Keratinocyte (primary cell): ENCODE results near the gene CBL. TPM values are rescaled to one million over a fixed set of nuclear protein-coding genes. Genes with fewer than 3 reads are reported as not detected.

Experiments
- DNase-seq: peaks from one replicate; pipeline ENCODE4 v3.0.0-alpha.2; 2011; ENCODE audit warnings: low read depth, missing footprints, low spot score
- FAIRE-seq: peaks from 2 replicates; lab custom pipeline; 2011; peaks lifted over from hg19 to GRCh38; lab: Jason Lieb, UNC
- H2AFZ ChIP-seq: 2 replicates; pipeline ENCODE4 v1.6.0; 2012; ENCODE audit warnings: low read length, control low read depth, inconsistent platforms; ENCODE audit not compliant: control insufficient read depth
- H3K27ac ChIP-seq: 2 replicates; pipeline ENCODE4 v1.5.1; 2011; ENCODE audit warnings: low read length; ENCODE audit not compliant: control insufficient read depth, insufficient read depth
- H3K27me3 ChIP-seq: 3 replicates; pipeline ENCODE4 v1.6.0; 2011; ENCODE audit warnings: low read length; ENCODE audit not compliant: control insufficient read depth, insufficient read depth; ENCODE audit errors: extremely low read depth
- H3K36me3 ChIP-seq, 2 experiments: 2 replicates in 1 of 2; 3 replicates in 1 of 2; pipeline ENCODE4 v1.5.1; 2011; ENCODE audit warnings: low read length in 2 of 2, mild to moderate bottlenecking in 1 of 2; ENCODE audit not compliant: control insufficient read depth in 2 of 2, insufficient read depth in 2 of 2; ENCODE audit errors: extremely low read depth in 1 of 2
- H3K4me1 ChIP-seq: 3 replicates; pipeline ENCODE4 v1.5.1; 2011; ENCODE audit warnings: low read length; ENCODE audit not compliant: control insufficient read depth, insufficient read depth; ENCODE audit errors: extremely low read depth
- H3K4me2 ChIP-seq: 3 replicates; pipeline ENCODE4 v1.6.0; 2011; ENCODE audit warnings: low read depth, low read length; ENCODE audit not compliant: control insufficient read depth, insufficient read depth; ENCODE audit errors: extremely low read depth
- H3K4me3 ChIP-seq, 3 experiments: fragments of 200-600 bp in 1 of 3; sonication (generic) in 1 of 3; 2 replicates in 2 of 3; 3 replicates in 1 of 3; pipeline ENCODE4 v1.5.1; 2011 to 2016; ENCODE audit warnings: low read length in 3 of 3, mild to moderate bottlenecking in 3 of 3, control low read depth in 2 of 3, inconsistent platforms in 1 of 3, low read depth in 1 of 3, mixed read lengths in 1 of 3, mixed run types in 1 of 3, moderate library complexity in 1 of 3; ENCODE audit not compliant: control insufficient read depth in 2 of 3, insufficient read depth in 2 of 3; ENCODE audit errors: extremely low read depth in 1 of 3
- H3K79me2 ChIP-seq: 2 replicates; pipeline ENCODE4 v1.6.0; 2012; ENCODE audit warnings: low read length; ENCODE audit not compliant: control insufficient read depth, insufficient read depth
- H3K9ac ChIP-seq: 3 replicates; pipeline ENCODE4 v1.6.0; 2011; ENCODE audit warnings: low read length; ENCODE audit not compliant: control insufficient read depth, insufficient read depth; ENCODE audit errors: extremely low read depth
- H3K9me1 ChIP-seq: 3 replicates; pipeline ENCODE4 v1.6.0; 2011; ENCODE audit warnings: low read length; ENCODE audit not compliant: control insufficient read depth, insufficient read depth; ENCODE audit errors: extremely low read depth
- H3K9me3 ChIP-seq: 2 replicates; pipeline ENCODE4 v1.5.1; 2012; ENCODE audit warnings: low read depth, low read length; ENCODE audit not compliant: control insufficient read depth
- H4K20me1 ChIP-seq: 3 replicates; pipeline ENCODE4 v1.6.0; 2011; ENCODE audit warnings: low read length; ENCODE audit not compliant: control insufficient read depth, insufficient read depth; ENCODE audit errors: extremely low read depth
- CTCF ChIP-seq, 3 experiments: IDR thresholded peaks in 1 of 3; conservative IDR thresholded peaks in 1 of 3; optimal IDR thresholded peaks in 1 of 3; 2 replicates in 2 of 3; 3 replicates in 1 of 3; pipeline versions ENCODE3 to v1.5.1; 2011; ENCODE audit warnings: low read length in 3 of 3, mild to moderate bottlenecking in 3 of 3, moderate library complexity in 2 of 3, control low read depth in 1 of 3, inconsistent platforms in 1 of 3; ENCODE audit not compliant: insufficient read depth in 2 of 3; ENCODE audit errors: extremely low read depth in 1 of 3
- EZH2 ChIP-seq: IDR thresholded peaks from one replicate; pipeline ENCODE4 v1.6.1; 2012; ENCODE audit warnings: inconsistent platforms, mild to moderate bottlenecking, low read length, moderate library complexity
- dilution Hi-C: fragments of 300-500 bp; cut with MboI; formaldehyde crosslinking; loops from one replicate; pipeline ENCODE4 v1.7.0; 2020; ENCODE audit warnings: low sequenced_read_pairs; ENCODE audit not compliant: extremely low pct_ligation_motif_present
- polyA plus RNA-seq, 5 experiments: library from polyadenylated mRNA; depleted of rRNA in 3 of 5; stranded (reverse) in 3 of 5; stranded (forward) in 1 of 5; unstranded in 1 of 5; fragments of >200 nt; gene quantifications; 1 replicate in 1 of 5; 2 replicates in 3 of 5; 3 replicates in 1 of 5; pipeline versions ENCODE4 v1.2.1 to v1.2.3, GENCODE V29; 2011 to 2012; ENCODE audit warnings: missing spikeins in 2 of 5, low read depth in 1 of 5, low replicate concordance in 1 of 5

The CBL gene
- polyA plus RNA-seq, 1 donor (not counting 4 experiments of a cell fraction or from before 2014, with no cell fraction given) = 14.1 TPM

- Histone ChIP-seq H3K27ac (peak overlapping the region; percentile 96), H3K9ac (peak overlapping the region; percentile 79), H3K4me3 (peak overlapping the region in 2 of 3 experiments; percentile 43 to 61), H2AFZ (peak overlapping the region; percentile 46), H3K36me3 (no peaks in the 10 kb centered on the region), H3K9me3 (no peaks in the 10 kb centered on the region), H3K4me1 (peaks cover 21% of the 10 kb centered on the region), H3K27me3 (no peaks in the 10 kb centered on the region), H4K20me1 (no peaks in the 10 kb centered on the region), H3K9me1 (peaks cover 3% of the 10 kb centered on the region), H3K79me2 (peaks cover 84% of the 10 kb centered on the region), H3K4me2 (peak overlapping the region; percentile 80)
- peak; percentile 97 for DNase-seq
- peak; percentile 80 for FAIRE-seq
- TF ChIP-seq EZH2 (no peak), CTCF (optimal IDR thresholded peaks at IDR 0.05 in 1 of 3, IDR thresholded peaks at IDR 0.05 in 1 of 3, conservative IDR thresholded peaks at IDR 0.05 in 1 of 3; ENCODE audit: extremely low read depth in 1 of 3, insufficient read depth in 2 of 3, low read length in 3 of 3) (no peak)
- dilution Hi-C loops = no loop called here
These were observed 12.2 kb downstream of the CBL start for GRCh38 chr11:119218141-119218878.

GRCh38 chr11:119222308-119222707, 16.2 kb downstream of the CBL start:
- H2AFZ ChIP-seq = no peak overlapping the region
- TF ChIP-seq CTCF (optimal IDR thresholded peaks at IDR 0.05 in 1 of 3, IDR thresholded peaks at IDR 0.05 in 1 of 3, conservative IDR thresholded peaks at IDR 0.05 in 1 of 3; ENCODE audit: extremely low read depth in 1 of 3, insufficient read depth in 2 of 3, low read length in 3 of 3) (no peak), EZH2 (no peak)
- FAIRE-seq (peak; percentile 41), DNase-seq (no peak)
- H3K27ac ChIP-seq = no peak overlapping the region
- peaks cover 79% of the 10 kb centered on the region for H3K79me2 ChIP-seq
- H4K20me1 ChIP-seq = no peaks in the 10 kb centered on the region
- H3K9ac ChIP-seq = no peak overlapping the region
- no peak overlapping the region for H3K4me3 ChIP-seq
- peaks cover 26% of the 10 kb centered on the region for H3K4me1 ChIP-seq
- no peaks in the 10 kb centered on the region for H3K27me3 ChIP-seq
- no peaks in the 10 kb centered on the region for H3K36me3 ChIP-seq
- dilution Hi-C loops = no loop called here
- H3K4me2 ChIP-seq = peak overlapping the region; percentile 3
- no peaks in the 10 kb centered on the region for H3K9me3 ChIP-seq
- peaks cover 3% of the 10 kb centered on the region for H3K9me1 ChIP-seq
